Measurements from ENCODE around the gene EPHA10.
"Not testable (repeated sequence)": the region's sequence is repeated elsewhere in the genome, so short reads cannot be mapped to it uniquely, and the experiment has no call there.

EPHA10 gene

GRCh38 chr1:37767488-37767887 is 2.6 kb upstream of the EPHA10 start:
- DNase-seq, result no peak

- DNase-seq, result no peak
Observed at GRCh38 chr1:37765916-37766664, 1.2 kb upstream of the EPHA10 start.

GRCh38 chr1:37764414-37764825 is 500 bp downstream of the EPHA10 start:
- DNase-seq, result no peak

GRCh38 chr1:37763791-37764413 is 1.0 kb downstream of the EPHA10 start:
- DNase-seq, result no peak

- no peak for DNase-seq
Observed at GRCh38 chr1:37762516-37762915, 2.4 kb downstream of the EPHA10 start.

- DNase-seq, result no peak
Observed at GRCh38 chr1:37761416-37762095, 3.4 kb downstream of the EPHA10 start.

GRCh38 chr1:37759451-37759850 is 5.5 kb downstream of the EPHA10 start:
- no peak for DNase-seq

- peak; percentile 22 for DNase-seq
Observed at GRCh38 chr1:37755951-37756560, 8.9 kb downstream of the EPHA10 start.

- DNase-seq, result no peak
Observed at GRCh38 chr1:37755290-37755689, 9.6 kb downstream of the EPHA10 start.

GRCh38 chr1:37753473-37754321 is 11.2 kb downstream of the EPHA10 start:
- DNase-seq, result no peak

- peak; percentile 15 for DNase-seq
Observed at GRCh38 chr1:37752583-37753471, 12.1 kb downstream of the EPHA10 start.

- no peak for DNase-seq
Observed at GRCh38 chr1:37752213-37752582, 12.7 kb downstream of the EPHA10 start.

GRCh38 chr1:37748565-37748964 is 16.4 kb downstream of the EPHA10 start:
- DNase-seq, result no peak

GRCh38 chr1:37746806-37747205 is 18.1 kb downstream of the EPHA10 start:
- no peak for DNase-seq

- DNase-seq, result no peak
Observed at GRCh38 chr1:37741662-37742061, 23.3 kb downstream of the EPHA10 start.

- no peak for DNase-seq
Observed at GRCh38 chr1:37741130-37741529, 23.8 kb downstream of the EPHA10 start.

- DNase-seq, result no peak
Observed at GRCh38 chr1:37739222-37739621, 25.7 kb downstream of the EPHA10 start.

GRCh38 chr1:37738619-37739018 is 26.3 kb downstream of the EPHA10 start:
- not testable (repeated sequence) for DNase-seq

- not testable (repeated sequence) for DNase-seq
Observed at GRCh38 chr1:37737975-37738374, 26.9 kb downstream of the EPHA10 start.

GRCh38 chr1:37734629-37735591 is 30.0 kb downstream of the EPHA10 start:
- peak; percentile 2 for DNase-seq
